Peyer's patch (tissue), 4 donors: ENCODE data around the gene TIAM2.

Experiments used
- CTCF ChIP-seq, 6 experiments: fragments of 450-650 bp in 4 of 6; fragments of 200-600 bp in 2 of 6; sonication (generic) in 1 of 6; IDR thresholded peaks; one replicate each; pipeline ENCODE4 v1.5.1; 2017 to 2019; ENCODE audit warnings: antibody characterized with exemption in 6 of 6, mild to moderate bottlenecking in 3 of 6, moderate library complexity in 1 of 6
- POLR2A ChIP-seq, 2 donors: fragments of 450-650 bp; IDR thresholded peaks; one replicate each; pipeline ENCODE4 v1.5.1; 2017; ENCODE audit warnings: antibody characterized with exemption in 2 of 2, mild to moderate bottlenecking in 2 of 2, moderate library complexity in 2 of 2

GRCh38 chr6:155219299-155219698, 224.2 kb downstream of the TIAM2 start:
- no peak for TF ChIP-seq CTCF (IDR thresholded peaks at IDR 0.05)
- no peak for TF ChIP-seq POLR2A (IDR thresholded peaks at IDR 0.05)
